A673 (cell line): Measurements from ENCODE around the gene UBL7. TPM values are rescaled to one million over a fixed set of nuclear protein-coding genes. Genes with fewer than 3 reads are reported as not detected.

Experiments used
- BruUV-seq: library from RNA; stranded (reverse); fragments of 400-500 nt; replicated peaks from 2 replicates; lab custom pipeline; 2021; lab: Mats Ljungman, UMichigan
- CTCF ChIA-PET: fragments of 300-600 bp; sonication (Branson Sonifier 250); formaldehyde crosslinking; loops from one replicate; lab custom pipeline; 2022; ENCODE audit warnings: antibody characterized with exemption; lab: Charles Lee
- POLR2A ChIA-PET: fragments of 300-600 bp; sonication (Branson Sonifier 250); formaldehyde crosslinking; loops from one replicate; lab custom pipeline; 2022; ENCODE audit warnings: antibody characterized with exemption; ENCODE audit not compliant: low non-redundant PET; lab: Charles Lee
- DNase-seq: peaks from one replicate; pipeline ENCODE4 v3.0.0-alpha.2; 2015; ENCODE audit warnings: low spot score
- H3K27ac ChIP-seq: fragments of 200-600 bp; sonication (generic); 2 replicates; pipeline ENCODE4 v1.5.1; 2016; ENCODE audit warnings: mixed run types, low read depth, mild to moderate bottlenecking, mixed read lengths, antibody characterized with exemption, low read length; ENCODE audit not compliant: poor library complexity, severe bottlenecking
- H3K27me3 ChIP-seq: fragments of 200-600 bp; sonication (generic); replicated peaks from 2 replicates; pipeline ENCODE4 v1.6.1; 2017; ENCODE audit warnings: mixed run types, low read depth, mild to moderate bottlenecking, mixed read lengths, antibody characterized with exemption, low read length; ENCODE audit not compliant: insufficient read depth, poor library complexity
- H3K36me3 ChIP-seq: fragments of 200-600 bp; sonication (generic); 2 replicates; pipeline ENCODE4 v1.6.1; 2016; ENCODE audit warnings: mixed run types, mild to moderate bottlenecking, mixed read lengths, antibody characterized with exemption, low read length; ENCODE audit not compliant: insufficient read depth, poor library complexity, severe bottlenecking
- H3K4me1 ChIP-seq: fragments of 200-600 bp; sonication (generic); 2 replicates; pipeline ENCODE4 v1.6.1; 2017; ENCODE audit warnings: mixed run types, mild to moderate bottlenecking, mixed read lengths, antibody characterized with exemption, low read length; ENCODE audit not compliant: insufficient read depth, poor library complexity, severe bottlenecking
- H3K4me3 ChIP-seq: fragments of 200-600 bp; sonication (generic); 2 replicates; pipeline ENCODE4 v1.5.1; 2016; ENCODE audit warnings: low read depth, mixed run types, mild to moderate bottlenecking, mixed read lengths, low read length; ENCODE audit not compliant: poor library complexity, severe bottlenecking
- H3K9me3 ChIP-seq: fragments of 200-600 bp; sonication (generic); 2 replicates; pipeline ENCODE4 v1.6.1; 2016; ENCODE audit warnings: mixed run types, low read depth, mild to moderate bottlenecking, mixed read lengths, antibody characterized with exemption, low read length; ENCODE audit not compliant: poor library complexity, severe bottlenecking
- EZH2 ChIP-seq: fragments of 200-600 bp; sonication (generic); IDR thresholded peaks from 2 replicates; pipeline ENCODE4 v1.6.1; 2017; ENCODE audit warnings: borderline replicate concordance, low read depth, mild to moderate bottlenecking, mixed read lengths, antibody characterized with exemption, low read length; ENCODE audit not compliant: poor library complexity, severe bottlenecking
- intact Hi-C: fragments of 100-400 bp; cut with micrococcal nuclease; formaldehyde crosslinking; loops from one replicate; pipeline ENCODE4 v1.10.0; 2022; ENCODE audit not compliant: unreplicated experiment
- total RNA-seq: library from RNA; stranded (reverse); gene quantifications from 2 replicates; pipeline ENCODE4 v1.2.3, GENCODE V29; 2021
- TF ChIP-seq, protein P1 (sequence below): fragments of 300-800, 200-600 bp; sonication (generic); conservative IDR thresholded peaks from 2 replicates; pipeline ENCODE4 v1.5.1; 2017; ENCODE audit warnings: low read depth, mild to moderate bottlenecking, antibody characterized with exemption, low read length, moderate library complexity, mixed read lengths

The UBL7 gene
- total RNA-seq, 1 experiment from 2014 or later, result 72.5 TPM

- ChIA-PET POLR2A (no interaction called here), CTCF (no interaction called here)
- peaks cover 16% of the 10 kb centered on the region for H3K27me3 ChIP-seq
- H3K4me3 ChIP-seq, result no peak overlapping the region
- H3K27ac ChIP-seq, result no peak overlapping the region
- no TSS peak for BruUV-seq
- intact Hi-C loops, result no loop called here
- no peaks in the 10 kb centered on the region for H3K9me3 ChIP-seq
- TF ChIP-seq, protein P1, sequence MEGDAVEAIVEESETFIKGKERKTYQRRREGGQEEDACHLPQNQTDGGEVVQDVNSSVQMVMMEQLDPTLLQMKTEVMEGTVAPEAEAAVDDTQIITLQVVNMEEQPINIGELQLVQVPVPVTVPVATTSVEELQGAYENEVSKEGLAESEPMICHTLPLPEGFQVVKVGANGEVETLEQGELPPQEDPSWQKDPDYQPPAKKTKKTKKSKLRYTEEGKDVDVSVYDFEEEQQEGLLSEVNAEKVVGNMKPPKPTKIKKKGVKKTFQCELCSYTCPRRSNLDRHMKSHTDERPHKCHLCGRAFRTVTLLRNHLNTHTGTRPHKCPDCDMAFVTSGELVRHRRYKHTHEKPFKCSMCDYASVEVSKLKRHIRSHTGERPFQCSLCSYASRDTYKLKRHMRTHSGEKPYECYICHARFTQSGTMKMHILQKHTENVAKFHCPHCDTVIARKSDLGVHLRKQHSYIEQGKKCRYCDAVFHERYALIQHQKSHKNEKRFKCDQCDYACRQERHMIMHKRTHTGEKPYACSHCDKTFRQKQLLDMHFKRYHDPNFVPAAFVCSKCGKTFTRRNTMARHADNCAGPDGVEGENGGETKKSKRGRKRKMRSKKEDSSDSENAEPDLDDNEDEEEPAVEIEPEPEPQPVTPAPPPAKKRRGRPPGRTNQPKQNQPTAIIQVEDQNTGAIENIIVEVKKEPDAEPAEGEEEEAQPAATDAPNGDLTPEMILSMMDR, result no peak
- TF ChIP-seq EZH2, result no peak
- no peaks in the 10 kb centered on the region for H3K36me3 ChIP-seq
- H3K4me1 ChIP-seq, result peaks cover 4% of the 10 kb centered on the region
- DNase-seq, result no peak
Observed at GRCh38 chr15:74427607-74428441, 33.1 kb downstream of the UBL7 start.

DNA sequence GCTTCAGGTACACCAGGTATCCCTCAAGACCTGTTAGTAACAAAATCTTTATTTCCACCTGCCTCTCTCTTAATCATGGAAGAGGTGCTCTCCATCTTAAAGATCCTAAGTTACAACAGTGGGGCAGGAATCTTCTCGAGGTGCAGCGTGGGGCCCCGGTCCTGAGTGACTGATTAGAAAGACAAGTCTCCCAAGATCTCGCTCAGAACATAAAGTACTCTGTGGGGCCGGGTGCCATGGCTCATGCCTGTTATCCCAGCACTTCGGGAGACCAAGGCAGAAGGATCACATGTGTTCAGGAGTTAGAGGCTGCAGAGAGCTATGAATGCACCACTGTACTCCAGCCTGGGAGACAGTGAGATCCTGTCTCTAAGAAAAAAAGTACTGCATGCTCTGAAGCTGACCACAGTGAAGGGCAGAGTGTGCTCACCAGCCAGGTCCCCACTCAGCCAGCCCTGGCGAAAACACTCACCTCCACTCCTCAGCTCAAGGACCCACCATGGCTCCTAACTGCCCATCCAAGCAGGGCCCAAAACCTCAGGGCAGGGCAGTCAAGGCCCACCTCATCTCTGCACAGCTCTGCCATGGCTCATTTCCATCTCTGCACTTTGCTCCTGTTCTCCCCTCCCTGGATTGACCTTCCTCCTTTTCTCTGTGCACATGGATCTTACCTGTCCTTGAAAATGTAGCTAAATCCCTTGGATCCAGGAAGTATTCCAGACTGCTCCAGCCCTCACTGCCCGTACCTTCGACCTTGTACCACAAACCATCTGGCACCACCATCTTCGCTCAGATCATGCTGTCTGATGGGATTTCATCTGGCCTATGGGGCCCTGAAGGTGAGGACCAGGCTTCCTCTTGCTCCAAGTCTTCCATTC, 34.3 kb downstream of the UBL7 start:
- no TSS peak for BruUV-seq
- H3K27ac ChIP-seq, result no peak overlapping the region
- H3K27me3 ChIP-seq, result peaks cover 5% of the 10 kb centered on the region
- no peak for DNase-seq
- intact Hi-C loops, result no loop called here
- CTCF ChIA-PET, result no interaction called here
- H3K36me3 ChIP-seq, result no peaks in the 10 kb centered on the region
- TF ChIP-seq EZH2, result no peak
- TF ChIP-seq, protein P1, result no peak
- POLR2A ChIA-PET, result no interaction called here
- H3K4me3 ChIP-seq, result no peak overlapping the region
- H3K9me3 ChIP-seq, result no peaks in the 10 kb centered on the region
- H3K4me1 ChIP-seq, result no peaks in the 10 kb centered on the region

- Histone ChIP-seq H3K27ac (no peak overlapping the region), H3K9me3 (no peaks in the 10 kb centered on the region), H3K4me1 (no peaks in the 10 kb centered on the region), H3K36me3 (no peaks in the 10 kb centered on the region), H3K27me3 (peaks cover 3% of the 10 kb centered on the region), H3K4me3 (no peak overlapping the region)
- ChIA-PET POLR2A (no interaction called here), CTCF (no interaction called here)
- TF ChIP-seq EZH2, result no peak
- TF ChIP-seq, protein P1, result no peak
- DNase-seq, result no peak
- BruUV-seq, result no TSS peak
- intact Hi-C loops, result no loop called here
Observed at GRCh38 chr15:74425630-74426029, 35.3 kb downstream of the UBL7 start.
